ENCODE measurements around the gene PPM1H. TPM values are rescaled to one million over a fixed set of nuclear protein-coding genes. Genes with fewer than 3 reads are reported as not detected.

The PPM1H gene
- polyA plus RNA-seq, 1 donor, result 20.0 TPM

DNA sequence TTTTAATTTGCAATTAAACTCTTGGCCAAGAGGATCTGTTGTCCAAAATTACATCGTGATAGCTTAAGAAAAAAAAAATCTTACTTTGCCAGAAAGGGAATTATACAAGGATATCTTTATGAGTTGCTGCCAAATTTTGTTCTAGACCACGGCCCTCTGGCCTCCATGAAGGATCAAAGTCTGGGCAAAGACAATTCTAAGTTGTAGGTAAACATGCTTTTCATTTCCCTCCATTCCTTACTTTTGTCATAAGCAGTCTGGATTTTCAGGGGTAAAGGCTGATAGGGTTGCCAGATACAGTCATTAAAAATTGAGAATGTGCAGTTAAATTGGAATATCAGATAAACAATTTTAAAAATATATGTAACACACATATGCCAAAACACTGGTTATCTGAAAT lies 333.2 kb downstream of the PPM1H start:
- Histone ChIP-seq H3K4me3 (ENCODE audit: low read length) (peak overlapping the region; percentile 95), H3K36me3 (ENCODE audit: control insufficient read depth, insufficient read depth, low read length) (no peaks in the 10 kb centered on the region), H3K4me1 (ENCODE audit: control insufficient read depth, insufficient read depth, low read length) (peaks cover 4% of the 10 kb centered on the region), H3K27me3 (ENCODE audit: control insufficient read depth, insufficient read depth, low read length) (no peaks in the 10 kb centered on the region), H3K9me3 (ENCODE audit: control insufficient read depth, low read depth, low read length) (peaks cover 3% of the 10 kb centered on the region), H3K27ac (ENCODE audit: low read length) (peak overlapping the region; percentile 100)
- 100% methylated on average over 1 of the region's 2 CpGs for WGBS (ENCODE audit: insufficient coverage, low lambda C conversion rate)
- DNase-seq, result peak in 1 of 2 donors; percentile 23

DNA sequence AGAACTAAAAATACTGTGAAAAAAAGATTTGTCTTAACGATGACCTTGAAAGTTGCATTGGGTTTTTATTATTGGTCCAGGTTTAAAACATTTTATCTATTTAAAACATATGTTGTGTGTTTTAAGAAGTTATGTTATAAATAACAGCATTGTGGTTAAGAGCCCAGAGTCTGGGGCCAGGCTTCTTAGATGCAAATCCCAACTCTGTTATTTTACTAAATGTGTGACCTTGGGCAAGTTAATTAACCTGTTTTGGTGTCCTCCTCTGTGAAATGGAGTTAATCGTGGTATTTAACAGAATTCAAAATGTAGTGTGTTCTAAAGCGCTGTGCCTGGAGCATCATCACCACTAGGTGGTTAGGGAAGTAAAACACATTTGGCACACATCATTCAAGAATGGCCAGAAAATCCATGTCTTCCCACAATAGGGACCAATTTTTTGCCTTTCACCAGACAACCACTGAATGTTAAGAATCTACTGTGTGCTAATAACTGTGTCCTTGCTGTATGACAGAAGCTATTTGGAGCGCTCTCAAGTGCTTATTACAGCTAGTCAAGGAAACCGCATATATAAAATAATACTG lies 335.0 kb downstream of the PPM1H start:
- 100% methylated on average over 1 of the region's 5 CpGs for WGBS (ENCODE audit: insufficient coverage, low lambda C conversion rate)
- H3K4me1 ChIP-seq (ENCODE audit: control insufficient read depth, insufficient read depth, low read length), result peaks cover 4% of the 10 kb centered on the region
- no peak overlapping the region for H3K4me3 ChIP-seq (ENCODE audit: low read length)
- no peak overlapping the region for H3K27ac ChIP-seq (ENCODE audit: low read length)
- DNase-seq, result no peak
- H3K27me3 ChIP-seq (ENCODE audit: control insufficient read depth, insufficient read depth, low read length), result no peaks in the 10 kb centered on the region
- H3K9me3 ChIP-seq (ENCODE audit: control insufficient read depth, low read depth, low read length), result peaks cover 3% of the 10 kb centered on the region
- H3K36me3 ChIP-seq (ENCODE audit: control insufficient read depth, insufficient read depth, low read length), result no peaks in the 10 kb centered on the region

DNA sequence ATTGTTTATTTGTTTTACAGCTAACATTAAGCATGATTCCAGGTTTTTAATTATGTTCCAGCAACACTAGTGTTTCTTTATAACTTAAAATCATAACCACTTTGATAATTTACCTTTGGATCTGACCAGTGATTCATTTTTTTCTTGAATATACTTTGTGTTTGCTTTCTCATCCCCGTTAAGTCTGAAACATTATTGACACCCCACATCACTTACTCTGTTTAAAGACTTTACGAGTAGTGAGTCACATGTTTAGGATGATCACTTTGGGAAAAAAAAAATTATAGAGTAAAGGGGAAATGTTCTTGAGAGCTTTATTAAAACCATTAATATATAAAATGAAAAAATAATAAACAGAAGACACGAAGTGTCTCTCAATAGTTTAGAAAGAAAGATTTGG lies 336.1 kb downstream of the PPM1H start:
- H3K9me3 ChIP-seq (ENCODE audit: control insufficient read depth, low read depth, low read length), result peaks cover 3% of the 10 kb centered on the region
- H3K4me3 ChIP-seq (ENCODE audit: low read length), result no peak overlapping the region
- H3K27ac ChIP-seq (ENCODE audit: low read length), result no peak overlapping the region
- H3K4me1 ChIP-seq (ENCODE audit: control insufficient read depth, insufficient read depth, low read length), result peaks cover 4% of the 10 kb centered on the region
- DNase-seq, result no peak
- no peaks in the 10 kb centered on the region for H3K27me3 ChIP-seq (ENCODE audit: control insufficient read depth, insufficient read depth, low read length)
- WGBS (ENCODE audit: insufficient coverage, low lambda C conversion rate), result 93% methylated on average over 2 of the region's 3 CpGs
- H3K36me3 ChIP-seq (ENCODE audit: control insufficient read depth, insufficient read depth, low read length), result no peaks in the 10 kb centered on the region

DNA sequence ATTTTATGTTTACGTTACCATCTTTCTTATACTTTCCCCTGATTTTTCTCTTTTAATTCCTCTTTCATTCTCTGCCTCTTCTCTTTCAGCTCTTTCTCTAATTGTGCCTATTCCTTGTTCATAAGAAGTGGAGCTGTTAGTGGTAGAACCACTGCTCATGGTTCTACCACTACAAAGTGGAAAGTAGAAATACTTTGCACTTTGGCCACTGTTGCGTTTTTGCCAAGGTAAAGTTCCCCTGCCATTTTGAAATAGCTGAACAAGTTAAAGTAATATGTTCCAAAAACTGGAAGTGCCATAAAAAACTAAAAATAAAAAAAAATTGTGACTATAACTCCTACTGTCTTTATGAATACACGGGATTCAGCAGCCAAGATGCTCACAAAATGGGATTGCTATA lies 337.7 kb downstream of the PPM1H start:
- Histone ChIP-seq H3K9me3 (ENCODE audit: control insufficient read depth, low read depth, low read length) (no peaks in the 10 kb centered on the region), H3K36me3 (ENCODE audit: control insufficient read depth, insufficient read depth, low read length) (peaks cover 4% of the 10 kb centered on the region), H3K4me1 (ENCODE audit: control insufficient read depth, insufficient read depth, low read length) (peaks cover 4% of the 10 kb centered on the region), H3K4me3 (ENCODE audit: low read length) (no peak overlapping the region), H3K27me3 (ENCODE audit: control insufficient read depth, insufficient read depth, low read length) (no peaks in the 10 kb centered on the region), H3K27ac (ENCODE audit: low read length) (no peak overlapping the region)
- 97% methylated on average over 2 of the region's 3 CpGs for WGBS (ENCODE audit: insufficient coverage, low lambda C conversion rate)
- no peak for DNase-seq

Other genes starting within 250 kb of the PPM1H start
- gene AVPR1A, start 216.1 kb upstream of the PPM1H start, polyA plus RNA-seq, result 0.84 TPM